Measurements from ENCODE around the gene SHC1.

DNA sequence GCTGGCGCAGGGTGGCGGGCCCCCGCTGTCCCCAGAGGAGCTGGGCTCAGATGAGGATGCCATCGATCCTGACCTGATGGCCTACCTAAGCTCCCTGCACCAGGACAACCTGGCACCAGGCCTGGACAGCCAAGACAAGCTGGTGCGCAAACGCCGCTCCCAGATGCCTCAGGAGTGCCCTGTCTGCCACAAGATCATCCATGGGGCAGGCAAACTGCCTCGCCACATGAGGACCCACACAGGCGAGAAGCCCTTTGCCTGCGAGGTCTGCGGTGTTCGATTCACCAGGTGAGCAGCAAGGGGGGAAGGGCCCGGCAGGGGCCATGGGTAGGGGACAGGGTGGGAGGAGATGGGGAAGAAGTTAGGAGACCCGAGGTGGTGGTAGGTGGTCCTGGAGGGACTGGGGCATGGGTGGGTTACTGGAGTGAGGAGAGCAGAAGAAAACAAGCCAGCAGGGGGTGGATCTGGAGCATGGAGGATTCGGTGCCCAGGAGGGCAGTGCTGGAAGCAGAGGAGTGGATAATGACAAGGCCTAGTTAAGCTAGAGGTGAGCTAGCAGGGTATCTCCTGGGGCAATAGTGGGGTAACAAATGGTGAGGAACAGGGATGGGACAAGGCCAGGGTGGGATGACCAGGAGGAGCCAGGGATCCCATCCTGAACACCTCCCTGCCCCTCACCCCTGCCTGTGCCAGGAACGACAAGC is 45.1 kb upstream of the SHC1 start:
- TF ChIP-seq, protein P1, sequence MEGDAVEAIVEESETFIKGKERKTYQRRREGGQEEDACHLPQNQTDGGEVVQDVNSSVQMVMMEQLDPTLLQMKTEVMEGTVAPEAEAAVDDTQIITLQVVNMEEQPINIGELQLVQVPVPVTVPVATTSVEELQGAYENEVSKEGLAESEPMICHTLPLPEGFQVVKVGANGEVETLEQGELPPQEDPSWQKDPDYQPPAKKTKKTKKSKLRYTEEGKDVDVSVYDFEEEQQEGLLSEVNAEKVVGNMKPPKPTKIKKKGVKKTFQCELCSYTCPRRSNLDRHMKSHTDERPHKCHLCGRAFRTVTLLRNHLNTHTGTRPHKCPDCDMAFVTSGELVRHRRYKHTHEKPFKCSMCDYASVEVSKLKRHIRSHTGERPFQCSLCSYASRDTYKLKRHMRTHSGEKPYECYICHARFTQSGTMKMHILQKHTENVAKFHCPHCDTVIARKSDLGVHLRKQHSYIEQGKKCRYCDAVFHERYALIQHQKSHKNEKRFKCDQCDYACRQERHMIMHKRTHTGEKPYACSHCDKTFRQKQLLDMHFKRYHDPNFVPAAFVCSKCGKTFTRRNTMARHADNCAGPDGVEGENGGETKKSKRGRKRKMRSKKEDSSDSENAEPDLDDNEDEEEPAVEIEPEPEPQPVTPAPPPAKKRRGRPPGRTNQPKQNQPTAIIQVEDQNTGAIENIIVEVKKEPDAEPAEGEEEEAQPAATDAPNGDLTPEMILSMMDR (IDR thresholded peaks at IDR 0.05), result no peak
- TF ChIP-seq EZH2 (IDR thresholded peaks at IDR 0.05), result no peak

All from neural progenitor cell (in vitro differentiated cells).